ENCODE measurements around the gene KTN1. TPM values are rescaled to one million over a fixed set of nuclear protein-coding genes. Genes with fewer than 3 reads are reported as not detected.

KTN1 gene
- total and polyA plus RNA-seq, 12 donors: 161 to 293 (median 247) TPM

GRCh38 chr14:55707365-55707804 is 127.4 kb downstream of the KTN1 start:
- TF ChIP-seq, protein P1, sequence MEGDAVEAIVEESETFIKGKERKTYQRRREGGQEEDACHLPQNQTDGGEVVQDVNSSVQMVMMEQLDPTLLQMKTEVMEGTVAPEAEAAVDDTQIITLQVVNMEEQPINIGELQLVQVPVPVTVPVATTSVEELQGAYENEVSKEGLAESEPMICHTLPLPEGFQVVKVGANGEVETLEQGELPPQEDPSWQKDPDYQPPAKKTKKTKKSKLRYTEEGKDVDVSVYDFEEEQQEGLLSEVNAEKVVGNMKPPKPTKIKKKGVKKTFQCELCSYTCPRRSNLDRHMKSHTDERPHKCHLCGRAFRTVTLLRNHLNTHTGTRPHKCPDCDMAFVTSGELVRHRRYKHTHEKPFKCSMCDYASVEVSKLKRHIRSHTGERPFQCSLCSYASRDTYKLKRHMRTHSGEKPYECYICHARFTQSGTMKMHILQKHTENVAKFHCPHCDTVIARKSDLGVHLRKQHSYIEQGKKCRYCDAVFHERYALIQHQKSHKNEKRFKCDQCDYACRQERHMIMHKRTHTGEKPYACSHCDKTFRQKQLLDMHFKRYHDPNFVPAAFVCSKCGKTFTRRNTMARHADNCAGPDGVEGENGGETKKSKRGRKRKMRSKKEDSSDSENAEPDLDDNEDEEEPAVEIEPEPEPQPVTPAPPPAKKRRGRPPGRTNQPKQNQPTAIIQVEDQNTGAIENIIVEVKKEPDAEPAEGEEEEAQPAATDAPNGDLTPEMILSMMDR (IDR thresholded peaks at IDR 0.05): peak; percentile 43 to 77 (median 66)
- H3K4me3 ChIP-seq: no peak overlapping the region
- H3K27me3 ChIP-seq: no peaks in the 10 kb centered on the region
- peaks cover 0 to 13% (median 5%) of the 10 kb centered on the region in 9 donors for H3K4me1 ChIP-seq
- WGBS, 2 donors: 35 to 37% methylated on average over 6 of the region's 6 CpGs
- intact Hi-C loops (cut with DNase I): loop anchor here (2.0 to 10.0 kb wide), 7 partner anchors 633 to 770 kb away; no protein-coding TSS in a partner anchor
- peaks cover 0 to 7% (median 0%) of the 10 kb centered on the region in 9 donors for H3K36me3 ChIP-seq
- H3K27ac ChIP-seq: no peak overlapping the region
- H3K9me3 ChIP-seq: no peaks in the 10 kb centered on the region
- ATAC-seq: peak in 3 of 8 donors; percentile 47 to 56 (median 47)
- DNase-seq: no peak

GRCh38 chr14:55710506-55711041 is 130.6 kb downstream of the KTN1 start:
- TF ChIP-seq, protein P1 (IDR thresholded peaks at IDR 0.05): no peak
- intact Hi-C loops (cut with DNase I): loop anchor here in 3 of 10 donors (2.0 to 10.0 kb wide), 3 partner anchors 630 to 634 kb away; no protein-coding TSS in a partner anchor
- DNase-seq: no peak
- Histone ChIP-seq H3K27me3 (no peaks in the 10 kb centered on the region), H3K4me3 (no peak overlapping the region), H3K4me1 (peaks cover 0 to 13% (median 5%) of the 10 kb centered on the region in 9 donors), H3K36me3 (no peaks in the 10 kb centered on the region), H3K9me3 (no peaks in the 10 kb centered on the region), H3K27ac (no peak overlapping the region)
- WGBS, 2 donors: 47 to 52% methylated on average over 2 of the region's 2 CpGs
- peak in 2 of 8 donors; percentile 28 to 37 for ATAC-seq

- intact Hi-C loops (cut with DNase I): loop anchor here in 3 of 10 donors (2.0 to 10.0 kb wide), 3 partner anchors 630 to 634 kb away; no protein-coding TSS in a partner anchor
- Histone ChIP-seq H3K27me3 (no peaks in the 10 kb centered on the region), H3K27ac (no peak overlapping the region), H3K4me1 (peaks cover 0 to 14% (median 5%) of the 10 kb centered on the region in 9 donors), H3K4me3 (no peak overlapping the region), H3K36me3 (no peaks in the 10 kb centered on the region), H3K9me3 (no peaks in the 10 kb centered on the region)
- ATAC-seq: no peak
- TF ChIP-seq, protein P1 (IDR thresholded peaks at IDR 0.05): no peak
- WGBS, 2 donors: 64 to 75% methylated on average over 3 of the region's 3 CpGs
- no peak for DNase-seq
Measured at GRCh38 chr14:55711175-55711811, 131.3 kb downstream of the KTN1 start.

- H3K9me3 ChIP-seq: no peaks in the 10 kb centered on the region
- intact Hi-C loops (cut with DNase I): loop anchor here in 2 of 10 donors (5.0 to 10.0 kb wide), 2 partner anchors 630 to 632 kb away; no protein-coding TSS in a partner anchor
- peak in 7 of 8 donors; percentile 46 to 88 (median 79) for ATAC-seq
- H3K27ac ChIP-seq: no peak overlapping the region
- TF ChIP-seq, protein P1 (IDR thresholded peaks at IDR 0.05): no peak
- no peak overlapping the region for H3K4me3 ChIP-seq
- WGBS, 2 donors: 76% methylated on average over 5 of the region's 5 CpGs
- H3K4me1 ChIP-seq: peaks cover 0 to 17% (median 5%) of the 10 kb centered on the region in 9 donors
- no peaks in the 10 kb centered on the region for H3K36me3 ChIP-seq
- peak; percentile 39 to 53 for DNase-seq
- H3K27me3 ChIP-seq: no peaks in the 10 kb centered on the region
Measured at GRCh38 chr14:55712491-55712890, 132.5 kb downstream of the KTN1 start.
